Activated T-helper 9 cell treated with anti-CD3 and anti-CD28 coated beads, Interleukin-2, amount 50 U/mL, for 16 hours (primary cell): ENCODE data around the gene NOL4L.
"Not testable (repeated sequence)": the region's sequence is repeated elsewhere in the genome, so short reads cannot be mapped to it uniquely, and the experiment has no call there.

Source experiments
- DNase-seq: peaks from one replicate; pipeline ENCODE4 v3.0.0-alpha.2; 2020; ENCODE audit warnings: low read depth

NOL4L gene

GRCh38 chr20:32507998-32508774 lies 76.9 kb downstream of the NOL4L start:
- DNase-seq: no peak

DNA sequence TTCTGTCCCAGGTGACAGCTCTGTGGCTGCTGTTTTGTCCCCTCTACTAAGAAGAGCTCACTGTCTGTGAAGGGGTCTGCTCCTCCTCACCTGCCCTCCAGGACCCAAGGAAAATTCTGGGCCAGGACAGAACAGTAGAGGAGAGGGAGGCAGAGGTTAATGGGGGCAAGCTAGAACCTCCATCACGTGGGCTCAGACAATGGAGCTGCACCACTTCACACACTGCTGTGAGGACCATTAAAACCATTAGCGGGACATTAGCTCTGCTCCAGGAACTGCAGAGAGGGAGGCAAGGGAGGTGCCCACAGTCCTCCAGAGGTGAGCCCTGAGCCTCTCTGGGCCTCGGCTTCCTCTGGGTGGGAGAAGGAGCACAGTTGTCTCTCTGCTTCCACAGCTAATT lies 78.4 kb downstream of the NOL4L start:
- no peak for DNase-seq

GRCh38 chr20:32505723-32506473 lies 79.2 kb downstream of the NOL4L start:
- DNase-seq: no peak

GRCh38 chr20:32501709-32502108 lies 83.4 kb downstream of the NOL4L start:
- no peak for DNase-seq

DNA sequence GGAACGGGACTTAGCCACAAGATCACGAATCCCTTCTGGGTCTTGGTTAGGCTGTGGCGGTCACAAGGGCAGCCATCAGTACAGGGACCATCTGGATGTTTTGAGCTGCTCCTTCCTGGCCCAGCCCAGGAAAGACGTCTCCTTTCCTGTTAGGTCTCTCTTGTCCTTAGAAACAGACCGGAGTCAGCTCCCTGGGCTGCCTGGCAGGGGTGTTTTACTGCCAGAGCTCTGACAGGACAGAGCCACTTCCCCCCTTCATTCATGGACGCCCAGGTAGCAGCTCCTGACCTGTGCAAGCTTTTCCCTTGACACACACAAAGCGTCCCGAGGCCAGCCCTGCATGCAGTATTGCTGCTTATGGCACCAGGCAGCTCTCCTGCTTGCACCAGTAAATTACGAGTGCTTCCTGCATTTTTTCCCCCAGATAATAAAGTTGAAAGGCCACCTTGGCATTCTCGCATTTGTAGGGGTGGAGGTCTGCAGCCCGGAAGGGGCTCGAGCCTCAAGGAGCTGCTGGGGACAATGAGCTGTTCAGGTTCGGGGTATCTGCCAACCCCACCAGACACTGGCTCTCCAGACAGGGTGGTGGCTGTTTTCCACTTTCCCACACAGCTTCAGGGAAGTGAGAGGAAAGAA lies 87.4 kb downstream of the NOL4L start:
- no peak for DNase-seq

DNA sequence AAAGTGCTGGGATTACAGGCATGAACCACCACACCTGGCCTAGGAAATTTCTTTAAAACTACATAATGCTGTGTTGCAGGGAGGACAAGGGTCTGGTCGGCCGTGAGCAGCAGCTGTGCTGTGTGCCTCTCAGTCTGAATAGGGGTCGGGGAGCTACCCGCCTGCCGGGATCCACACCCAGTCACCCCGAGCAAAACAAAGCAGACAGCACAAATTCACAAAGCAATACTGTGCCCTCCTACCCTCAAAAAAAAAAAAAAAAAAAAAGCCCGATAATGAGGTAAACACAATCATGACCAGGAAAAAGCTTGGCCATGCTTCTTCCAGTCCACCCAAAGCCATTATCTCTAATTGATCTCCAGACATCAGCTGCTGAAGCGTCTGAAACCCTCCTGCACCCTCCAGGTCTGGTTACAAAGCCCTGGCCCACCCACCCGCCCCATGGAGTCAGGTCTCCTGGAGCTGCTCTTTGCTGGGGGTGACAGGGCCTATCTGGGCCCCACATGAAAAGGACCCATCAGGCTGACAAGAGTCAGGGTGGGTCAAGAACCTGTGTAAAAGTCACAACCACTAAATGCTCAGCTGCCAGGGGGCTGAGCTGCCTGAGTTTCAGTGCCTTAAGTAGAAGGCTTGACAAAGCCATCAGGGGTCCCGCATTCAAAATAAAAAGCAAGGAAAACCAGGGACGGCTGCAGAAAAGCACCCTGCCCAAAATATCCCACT lies 88.2 kb downstream of the NOL4L start:
- no peak for DNase-seq

DNA sequence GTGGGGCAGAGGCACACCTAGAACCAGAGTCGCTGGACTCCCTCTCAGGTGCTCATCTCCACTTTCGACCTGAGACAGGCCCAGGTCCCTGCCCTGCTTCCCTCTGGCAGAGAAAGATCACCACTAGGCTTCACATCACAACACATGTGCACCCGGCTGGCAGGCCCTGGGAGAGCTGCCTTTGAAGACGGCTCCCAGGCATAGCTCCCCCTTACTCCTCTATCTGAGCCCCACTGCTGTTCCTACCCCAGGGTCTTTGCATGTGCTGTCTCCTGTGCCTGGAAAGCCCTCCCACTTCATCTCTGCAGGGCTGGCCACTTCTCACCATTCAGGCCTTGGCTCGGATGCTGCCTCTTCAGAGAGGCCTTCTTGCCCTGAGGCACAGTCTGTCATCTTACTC lies 89.2 kb downstream of the NOL4L start:
- DNase-seq: no peak

DNA sequence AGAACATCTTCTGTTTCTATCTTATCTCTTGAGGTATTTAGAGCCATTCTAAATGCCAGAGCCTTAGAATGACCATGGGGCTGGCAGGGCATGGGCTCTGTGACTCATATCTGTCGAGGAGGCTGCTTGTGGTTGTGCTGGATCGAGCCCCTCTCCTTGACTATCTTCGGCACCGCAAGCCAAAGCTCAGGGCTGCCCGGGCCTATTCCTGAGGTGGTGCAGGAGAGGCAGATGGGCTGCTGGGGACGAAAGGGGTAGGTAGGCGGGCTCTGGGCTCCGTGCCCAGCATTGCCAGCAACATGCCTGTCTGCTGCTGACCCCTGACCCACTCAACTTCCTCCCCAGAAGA lies 89.9 kb downstream of the NOL4L start:
- DNase-seq: no peak

GRCh38 chr20:32494483-32495216 lies 90.5 kb downstream of the NOL4L start:
- DNase-seq: no peak

GRCh38 chr20:32493356-32493755 lies 91.8 kb downstream of the NOL4L start:
- no peak for DNase-seq

- DNase-seq: not testable (repeated sequence)
Observed at GRCh38 chr20:32491764-32492151, 93.4 kb downstream of the NOL4L start.

- no peak for DNase-seq
Observed at GRCh38 chr20:32490942-32491763, 94.0 kb downstream of the NOL4L start.

DNA sequence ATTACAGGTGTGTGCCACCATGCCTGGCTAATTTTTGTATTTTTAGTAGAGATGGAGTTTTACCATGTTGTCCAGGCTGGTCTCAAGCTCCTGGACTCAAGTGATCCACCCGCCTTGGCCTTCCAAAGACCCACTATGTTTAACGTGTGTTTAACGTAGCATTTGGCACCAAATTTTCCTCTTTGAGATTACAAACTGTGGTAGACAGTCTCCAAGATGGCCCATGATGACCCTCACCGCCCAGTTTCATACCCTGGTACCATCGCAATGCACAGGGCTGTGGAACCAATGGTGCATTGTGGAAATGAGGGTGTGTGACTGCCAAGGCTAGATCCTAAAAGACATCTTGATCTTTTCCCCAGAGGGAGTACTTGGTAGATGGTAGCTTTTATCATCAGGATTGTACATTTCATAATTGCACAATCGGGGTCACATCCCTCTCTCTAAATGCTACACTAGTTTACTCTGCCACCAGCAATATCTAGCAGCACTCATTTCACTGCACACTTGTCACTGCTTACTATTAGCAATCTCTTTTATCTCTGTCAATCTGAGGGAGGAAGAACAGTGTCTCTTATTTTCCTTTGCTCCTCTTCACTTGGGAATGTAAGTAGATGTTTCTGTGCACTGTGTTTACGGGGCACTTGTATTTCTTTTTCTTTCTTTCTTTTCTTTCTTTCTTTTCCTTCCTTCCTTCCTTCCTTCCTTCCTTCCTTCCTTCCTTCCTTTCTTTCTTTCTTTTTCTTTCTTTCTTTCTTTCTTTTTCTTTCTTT lies 96.9 kb downstream of the NOL4L start:
- DNase-seq: no peak

DNA sequence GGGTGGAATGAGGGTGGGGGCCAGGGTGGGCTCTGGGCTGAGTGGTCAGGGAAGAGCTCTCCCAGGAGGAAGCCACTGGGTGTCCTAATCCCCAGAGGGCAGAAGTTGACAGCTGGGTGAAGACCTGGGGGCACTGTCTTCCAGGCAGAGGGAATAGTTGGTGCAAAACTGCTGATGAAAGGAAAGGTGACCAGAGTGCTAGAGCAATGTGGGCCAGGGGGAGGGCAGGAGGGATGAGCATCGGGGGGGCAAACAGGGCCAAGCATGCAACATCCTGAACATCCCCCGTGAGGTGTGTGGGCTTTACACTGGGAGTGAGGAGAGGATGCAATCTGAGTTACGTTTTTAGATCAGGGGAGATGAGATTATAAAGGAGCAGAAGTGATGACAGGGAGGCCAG lies 97.8 kb downstream of the NOL4L start:
- DNase-seq: no peak

DNA sequence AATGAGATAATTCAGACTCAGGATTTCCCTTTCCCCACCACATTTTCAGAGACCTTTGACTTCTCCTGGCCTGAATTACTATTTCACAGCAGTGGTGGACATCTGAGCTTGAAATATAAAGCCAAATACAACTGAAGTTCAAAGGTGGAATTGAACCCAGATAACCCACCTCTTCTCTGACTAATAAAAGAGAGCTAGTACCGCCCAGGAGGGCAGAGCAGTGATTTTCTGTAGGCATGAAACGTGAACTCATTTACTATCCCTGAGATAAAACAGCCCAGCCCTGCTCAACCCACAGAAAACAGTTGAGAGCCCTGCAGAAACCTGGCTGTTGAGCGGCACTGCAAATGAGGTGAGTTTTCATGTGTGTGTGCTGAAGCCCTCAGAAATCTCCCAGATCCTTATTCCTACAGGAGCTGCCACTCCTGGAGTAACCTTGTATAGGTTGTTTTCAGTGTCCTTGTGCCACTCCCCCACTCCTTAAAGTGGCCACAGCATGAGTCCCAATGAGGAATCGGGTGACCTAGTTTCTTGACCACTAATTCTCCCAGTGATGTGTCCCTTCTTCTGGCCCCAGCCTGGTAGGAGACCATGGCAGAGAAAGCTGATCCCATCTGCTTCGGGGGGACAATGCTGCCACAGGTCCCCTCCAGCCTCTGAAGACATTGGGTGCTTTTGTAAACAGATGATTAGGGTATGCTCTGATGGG lies 99.2 kb downstream of the NOL4L start:
- DNase-seq: no peak

DNA sequence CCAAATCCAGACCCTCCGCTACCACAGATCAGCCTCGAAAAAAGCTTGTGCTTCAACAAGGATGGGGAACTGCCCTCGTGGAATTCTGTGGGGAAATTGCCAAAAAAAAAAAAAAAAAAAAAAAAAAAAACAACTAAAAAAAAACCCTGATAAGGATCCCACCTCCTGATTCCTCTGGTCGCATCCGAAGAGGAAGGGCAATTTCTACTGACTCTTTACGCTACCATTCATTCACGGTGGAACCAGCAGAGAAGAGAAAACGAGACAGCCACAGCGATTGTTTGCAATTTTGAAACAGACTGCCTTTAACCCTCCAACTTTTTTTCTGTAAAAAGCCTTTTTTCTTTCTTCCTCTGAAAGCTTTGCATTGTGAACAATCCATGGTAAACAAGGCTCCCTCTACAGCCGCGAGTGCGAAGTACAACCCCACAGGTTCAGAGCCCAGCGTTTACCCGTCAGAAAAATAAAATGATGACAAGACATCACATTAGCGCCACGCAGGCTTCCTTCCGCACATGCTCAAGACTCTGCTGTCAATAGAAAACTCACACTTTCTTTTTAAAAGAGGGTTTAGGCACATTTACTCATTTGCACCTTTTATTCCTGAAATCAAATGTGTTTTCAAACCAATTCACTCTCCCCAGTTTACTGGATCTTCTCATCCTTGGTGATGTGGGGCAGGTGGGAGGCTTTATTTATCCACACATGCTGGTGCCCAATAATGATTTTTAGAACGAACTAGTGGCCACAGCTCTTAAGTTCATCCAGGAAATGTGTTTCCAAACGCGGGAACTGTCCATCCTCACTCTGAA lies 100.0 kb downstream of the NOL4L start:
- peak; percentile 66 for DNase-seq

DNA sequence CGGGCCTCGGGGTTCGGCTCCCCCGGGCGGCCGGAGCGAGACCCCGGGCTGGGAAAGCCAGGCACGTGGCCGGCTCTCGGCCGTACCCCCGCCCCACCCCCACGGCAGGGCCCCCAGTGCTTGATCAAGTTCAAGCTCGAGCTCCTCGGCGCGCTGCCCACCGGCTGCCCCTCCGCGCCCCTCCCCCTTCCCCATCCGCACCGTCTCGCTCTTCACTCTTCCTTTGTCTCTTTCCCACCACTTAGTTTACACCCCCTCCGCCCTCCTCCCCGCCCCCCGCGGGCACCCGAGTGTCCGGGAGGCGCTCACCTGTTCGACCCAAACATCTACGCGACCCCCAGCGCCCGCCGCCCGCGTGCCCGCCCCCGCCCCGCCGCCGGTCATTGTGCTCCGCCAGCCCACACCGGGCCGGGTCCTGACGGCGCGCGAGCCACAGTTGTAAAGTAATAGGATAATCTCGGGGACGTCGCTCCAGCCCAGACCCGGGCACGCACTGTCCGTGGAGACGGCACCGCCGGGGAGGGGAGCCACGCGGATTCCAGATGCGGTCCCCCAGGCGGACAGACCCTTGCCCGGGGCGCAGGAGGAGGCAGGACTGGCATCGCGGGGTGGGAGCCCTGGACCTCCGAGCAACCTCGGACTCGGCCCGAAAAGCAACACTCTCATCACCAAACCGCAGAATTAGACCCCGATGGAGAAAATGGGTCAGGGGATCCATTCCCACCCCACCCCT lies 100.7 kb downstream of the NOL4L start:
- peak; percentile 17 for DNase-seq
